ENCODE results near the gene ENTPD7. TPM values are rescaled to one million over a fixed set of nuclear protein-coding genes. Genes with fewer than 3 reads are reported as not detected.

ENTPD7 gene
- total and polyA plus RNA-seq, 8 donors = 1.2 to 36.2 (median 12.2) TPM; not detected in 1

DNA sequence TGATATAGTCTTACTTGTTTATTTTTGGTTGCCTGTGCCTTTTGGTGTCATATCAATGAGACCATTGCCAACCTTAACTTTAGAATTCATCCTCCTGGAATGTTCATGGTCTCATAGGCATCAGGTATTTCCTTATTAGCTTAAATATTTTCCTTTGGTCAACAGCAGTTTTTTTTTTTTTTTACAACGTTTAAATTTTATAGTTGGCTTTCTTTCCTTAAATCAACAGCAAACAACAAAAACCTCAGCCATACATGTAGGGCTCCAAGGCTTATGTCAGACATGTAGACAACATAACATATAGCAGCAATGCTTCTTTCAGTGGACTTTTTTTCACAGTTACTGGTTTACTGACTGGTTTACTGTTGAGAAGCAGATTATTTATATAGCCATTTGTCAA lies 22.7 kb downstream of the ENTPD7 start:
- WGBS, 5 donors = 12 to 29% (median 22%) methylated on average over 1 of the region's 1 CpG
- Histone ChIP-seq H3K27ac (peak overlapping the region in 1 of 5 donors; percentile 18), H3K4me3 (no peak overlapping the region), H3K9me3 (no peaks in the 10 kb centered on the region), H3K4me1 (peaks cover 0 to 18% (median 2%) of the 10 kb centered on the region in 4 donors), H3K27me3 (no peaks in the 10 kb centered on the region), H3K36me3 (peaks cover 8 to 49% (median 33%) of the 10 kb centered on the region in 4 donors)
- intact Hi-C loops (cut with DNase I; ENCODE audit: low total_unique reads) = no loop called here
- TF ChIP-seq POLR2A (IDR thresholded peaks at IDR 0.05) = no peak
- TF ChIP-seq EP300 (IDR thresholded peaks at IDR 0.05) = no peak
- TF ChIP-seq, protein P1, sequence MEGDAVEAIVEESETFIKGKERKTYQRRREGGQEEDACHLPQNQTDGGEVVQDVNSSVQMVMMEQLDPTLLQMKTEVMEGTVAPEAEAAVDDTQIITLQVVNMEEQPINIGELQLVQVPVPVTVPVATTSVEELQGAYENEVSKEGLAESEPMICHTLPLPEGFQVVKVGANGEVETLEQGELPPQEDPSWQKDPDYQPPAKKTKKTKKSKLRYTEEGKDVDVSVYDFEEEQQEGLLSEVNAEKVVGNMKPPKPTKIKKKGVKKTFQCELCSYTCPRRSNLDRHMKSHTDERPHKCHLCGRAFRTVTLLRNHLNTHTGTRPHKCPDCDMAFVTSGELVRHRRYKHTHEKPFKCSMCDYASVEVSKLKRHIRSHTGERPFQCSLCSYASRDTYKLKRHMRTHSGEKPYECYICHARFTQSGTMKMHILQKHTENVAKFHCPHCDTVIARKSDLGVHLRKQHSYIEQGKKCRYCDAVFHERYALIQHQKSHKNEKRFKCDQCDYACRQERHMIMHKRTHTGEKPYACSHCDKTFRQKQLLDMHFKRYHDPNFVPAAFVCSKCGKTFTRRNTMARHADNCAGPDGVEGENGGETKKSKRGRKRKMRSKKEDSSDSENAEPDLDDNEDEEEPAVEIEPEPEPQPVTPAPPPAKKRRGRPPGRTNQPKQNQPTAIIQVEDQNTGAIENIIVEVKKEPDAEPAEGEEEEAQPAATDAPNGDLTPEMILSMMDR (IDR thresholded peaks at IDR 0.05) = no peak
- DNase-seq = no peak

DNA sequence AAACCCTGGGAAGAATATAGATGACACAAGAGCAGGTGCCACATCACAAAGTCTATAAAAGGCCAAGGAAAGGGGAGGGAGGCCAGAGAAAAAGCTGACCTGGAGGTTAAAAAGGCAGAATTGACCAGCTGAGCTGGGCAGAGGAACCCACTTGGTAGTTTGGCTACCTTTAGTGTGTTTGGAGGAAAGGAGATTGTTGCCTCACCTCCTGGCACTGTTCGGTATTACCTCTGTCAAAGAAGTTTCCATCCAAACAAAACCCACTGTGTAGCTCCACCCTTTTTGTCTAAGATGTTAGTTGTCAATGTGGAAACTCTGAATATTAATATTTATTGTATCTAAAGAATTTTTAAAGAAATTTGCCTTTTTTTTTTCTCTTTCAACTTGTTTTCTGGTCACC lies 23.4 kb downstream of the ENTPD7 start:
- Histone ChIP-seq H3K4me3 (no peak overlapping the region), H3K27me3 (no peaks in the 10 kb centered on the region), H3K36me3 (peaks cover 8 to 53% (median 35%) of the 10 kb centered on the region in 4 donors), H3K27ac (no peak overlapping the region), H3K9me3 (no peaks in the 10 kb centered on the region), H3K4me1 (peaks cover 0 to 18% (median 2%) of the 10 kb centered on the region in 4 donors)
- TF ChIP-seq POLR2AphosphoS5 (IDR thresholded peaks at IDR 0.05) (no peak), POLR2A (IDR thresholded peaks at IDR 0.05) (no peak)
- TF ChIP-seq, protein P1 (IDR thresholded peaks at IDR 0.05) = peak in 3 of 7 experiments; percentile 7 to 28 (median 12)
- 22 to 44% (median 38%) methylated on average over 1 of the region's 1 CpG for WGBS, 5 donors
- intact Hi-C loops (cut with DNase I; ENCODE audit: low total_unique reads) = no loop called here
- DNase-seq = peak in 1 of 2 donors; percentile 31

DNA sequence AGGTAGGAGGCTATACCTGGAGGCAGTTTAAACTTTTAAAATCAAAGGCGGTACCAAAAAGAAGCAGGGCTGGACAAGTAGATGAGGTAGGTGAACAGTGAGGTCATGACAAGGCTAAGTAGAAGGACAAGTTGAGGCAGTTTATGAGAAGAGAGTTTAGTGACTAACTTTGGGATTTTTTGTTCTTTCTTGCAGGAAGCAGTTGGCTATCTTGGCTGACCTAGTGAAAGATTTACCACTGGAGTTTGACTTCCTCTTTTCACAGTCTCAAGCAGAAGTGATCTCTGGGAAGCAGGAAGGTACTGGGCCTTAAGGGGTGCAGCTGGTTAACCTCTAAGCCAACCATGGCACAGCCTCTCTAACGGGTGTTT lies 26.3 kb downstream of the ENTPD7 start:
- peak overlapping the region in 1 of 5 donors; percentile 16 for H3K27ac ChIP-seq

GRCh38 chr10:99689461-99689860 lies 30.2 kb downstream of the ENTPD7 start:
- Histone ChIP-seq H3K4me3 (no peak overlapping the region), H3K9me3 (no peaks in the 10 kb centered on the region), H3K27me3 (no peaks in the 10 kb centered on the region), H3K27ac (no peak overlapping the region), H3K4me1 (no peaks in the 10 kb centered on the region), H3K36me3 (peaks cover 14 to 76% (median 53%) of the 10 kb centered on the region in 4 donors)
- 93 to 100% (median 95%) methylated on average over 1 of the region's 1 CpG for WGBS, 5 donors
- intact Hi-C loops (cut with DNase I; ENCODE audit: low total_unique reads) = no loop called here
- TF ChIP-seq POLR2A (IDR thresholded peaks at IDR 0.05) = no peak
- TF ChIP-seq EP300 (IDR thresholded peaks at IDR 0.05) = no peak
- no peak for TF ChIP-seq POLR2AphosphoS5 (IDR thresholded peaks at IDR 0.05)
- TF ChIP-seq, protein P1 (IDR thresholded peaks at IDR 0.05) = no peak
- DNase-seq = no peak

More for the DNA sequence above, 26.3 kb downstream of the ENTPD7 start:
- H3K4me3 ChIP-seq = no peak overlapping the region
- 60 to 79% (median 61%) methylated on average over 2 of the region's 2 CpGs for WGBS, 5 donors
- intact Hi-C loops (cut with DNase I; ENCODE audit: low total_unique reads) = no loop called here
- TF ChIP-seq POLR2AphosphoS5 (IDR thresholded peaks at IDR 0.05) = no peak
- no peak for TF ChIP-seq EP300 (IDR thresholded peaks at IDR 0.05)
- TF ChIP-seq, protein P1 (IDR thresholded peaks at IDR 0.05) = no peak
- no peak for TF ChIP-seq POLR2A (IDR thresholded peaks at IDR 0.05)
- DNase-seq = peak in 1 of 2 donors; percentile 38
- peaks cover 0 to 18% (median 2%) of the 10 kb centered on the region in 4 donors for H3K4me1 ChIP-seq
- peaks cover 0 to 57% (median 31%) of the 10 kb centered on the region in 4 donors for H3K36me3 ChIP-seq
- no peaks in the 10 kb centered on the region for H3K27me3 ChIP-seq
- no peaks in the 10 kb centered on the region for H3K9me3 ChIP-seq

Data from stomach (tissue), 9 donors.